ENCODE data around the gene BASP1. TPM values are rescaled to one million over a fixed set of nuclear protein-coding genes. Genes with fewer than 3 reads are reported as not detected.

The BASP1 gene
- total and polyA plus RNA-seq, 11 donors = 0.66 to 13.6 (median 2.8) TPM

DNA sequence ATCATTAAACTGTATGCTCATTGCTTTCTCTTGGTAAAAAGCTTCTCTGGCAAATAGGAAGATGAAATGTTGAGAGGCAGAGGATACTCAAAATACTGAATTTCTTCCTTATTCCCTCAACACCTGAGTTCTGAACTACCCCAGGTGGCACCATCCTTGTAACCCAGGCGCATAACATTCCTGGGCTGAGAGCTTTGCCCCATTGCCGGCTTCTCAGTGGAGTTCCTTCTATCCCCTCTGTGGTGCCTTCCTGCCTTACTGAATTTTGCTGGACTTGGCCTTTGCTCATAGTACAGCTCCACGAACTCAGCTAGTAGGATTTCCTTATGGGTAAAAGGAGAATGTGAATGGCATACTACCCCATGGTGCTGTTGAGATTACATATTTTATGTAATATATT, 54.7 kb downstream of the BASP1 start:
- intact Hi-C loops (cut with DNase I) = no loop called here
- Histone ChIP-seq H3K27ac (no peak overlapping the region), H3K4me3 (no peak overlapping the region), H3K9me3 (no peaks in the 10 kb centered on the region), H3K4me1 (no peaks in the 10 kb centered on the region), H3K27me3 (no peaks in the 10 kb centered on the region), H3K36me3 (no peaks in the 10 kb centered on the region)
- ATAC-seq = no peak
- TF ChIP-seq POLR2A (IDR thresholded peaks at IDR 0.05) = no peak
- TF ChIP-seq, protein P1, sequence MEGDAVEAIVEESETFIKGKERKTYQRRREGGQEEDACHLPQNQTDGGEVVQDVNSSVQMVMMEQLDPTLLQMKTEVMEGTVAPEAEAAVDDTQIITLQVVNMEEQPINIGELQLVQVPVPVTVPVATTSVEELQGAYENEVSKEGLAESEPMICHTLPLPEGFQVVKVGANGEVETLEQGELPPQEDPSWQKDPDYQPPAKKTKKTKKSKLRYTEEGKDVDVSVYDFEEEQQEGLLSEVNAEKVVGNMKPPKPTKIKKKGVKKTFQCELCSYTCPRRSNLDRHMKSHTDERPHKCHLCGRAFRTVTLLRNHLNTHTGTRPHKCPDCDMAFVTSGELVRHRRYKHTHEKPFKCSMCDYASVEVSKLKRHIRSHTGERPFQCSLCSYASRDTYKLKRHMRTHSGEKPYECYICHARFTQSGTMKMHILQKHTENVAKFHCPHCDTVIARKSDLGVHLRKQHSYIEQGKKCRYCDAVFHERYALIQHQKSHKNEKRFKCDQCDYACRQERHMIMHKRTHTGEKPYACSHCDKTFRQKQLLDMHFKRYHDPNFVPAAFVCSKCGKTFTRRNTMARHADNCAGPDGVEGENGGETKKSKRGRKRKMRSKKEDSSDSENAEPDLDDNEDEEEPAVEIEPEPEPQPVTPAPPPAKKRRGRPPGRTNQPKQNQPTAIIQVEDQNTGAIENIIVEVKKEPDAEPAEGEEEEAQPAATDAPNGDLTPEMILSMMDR (IDR thresholded peaks at IDR 0.05) = no peak
- no peak for DNase-seq
- 86 to 92% (median 88%) methylated on average over 3 of the region's 3 CpGs for WGBS, 4 donors

DNA sequence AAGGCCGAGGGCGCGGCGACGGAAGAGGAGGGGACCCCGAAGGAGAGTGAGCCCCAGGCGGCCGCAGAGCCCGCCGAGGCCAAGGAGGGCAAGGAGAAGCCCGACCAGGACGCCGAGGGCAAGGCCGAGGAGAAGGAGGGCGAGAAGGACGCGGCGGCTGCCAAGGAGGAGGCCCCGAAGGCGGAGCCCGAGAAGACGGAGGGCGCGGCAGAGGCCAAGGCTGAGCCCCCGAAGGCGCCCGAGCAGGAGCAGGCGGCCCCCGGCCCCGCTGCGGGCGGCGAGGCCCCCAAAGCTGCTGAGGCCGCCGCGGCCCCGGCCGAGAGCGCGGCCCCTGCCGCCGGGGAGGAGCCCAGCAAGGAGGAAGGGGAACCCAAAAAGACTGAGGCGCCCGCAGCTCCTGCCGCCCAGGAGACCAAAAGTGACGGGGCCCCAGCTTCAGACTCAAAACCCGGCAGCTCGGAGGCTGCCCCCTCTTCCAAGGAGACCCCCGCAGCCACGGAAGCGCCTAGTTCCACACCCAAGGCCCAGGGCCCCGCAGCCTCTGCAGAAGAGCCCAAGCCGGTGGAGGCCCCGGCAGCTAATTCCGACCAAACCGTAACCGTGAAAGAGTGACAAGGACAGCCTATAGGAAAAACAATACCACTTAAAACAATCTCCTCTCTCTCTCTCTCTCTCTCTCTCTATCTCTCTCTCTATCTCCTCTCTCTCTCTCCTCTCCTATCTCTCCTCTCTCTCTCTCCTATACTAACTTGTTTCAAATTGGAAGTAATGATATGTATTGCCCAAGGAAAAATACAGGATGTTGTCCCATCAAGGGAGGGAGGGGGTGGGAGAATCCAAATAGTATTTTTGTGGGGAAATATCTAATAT, 58.1 kb downstream of the BASP1 start:
- Histone ChIP-seq H3K4me1 (no peaks in the 10 kb centered on the region), H3K27me3 (no peaks in the 10 kb centered on the region), H3K36me3 (no peaks in the 10 kb centered on the region), H3K27ac (no peak overlapping the region), H3K4me3 (no peak overlapping the region), H3K9me3 (no peaks in the 10 kb centered on the region)
- DNase-seq (no peak), ATAC-seq (no peak)
- WGBS, 4 donors = 95 to 96% (median 96%) methylated on average over 47 to 57 of the region's 57 CpGs
- TF ChIP-seq, protein P1 (IDR thresholded peaks at IDR 0.05) = no peak
- no peak for TF ChIP-seq POLR2A (IDR thresholded peaks at IDR 0.05)
- intact Hi-C loops (cut with DNase I) = no loop called here

DNA sequence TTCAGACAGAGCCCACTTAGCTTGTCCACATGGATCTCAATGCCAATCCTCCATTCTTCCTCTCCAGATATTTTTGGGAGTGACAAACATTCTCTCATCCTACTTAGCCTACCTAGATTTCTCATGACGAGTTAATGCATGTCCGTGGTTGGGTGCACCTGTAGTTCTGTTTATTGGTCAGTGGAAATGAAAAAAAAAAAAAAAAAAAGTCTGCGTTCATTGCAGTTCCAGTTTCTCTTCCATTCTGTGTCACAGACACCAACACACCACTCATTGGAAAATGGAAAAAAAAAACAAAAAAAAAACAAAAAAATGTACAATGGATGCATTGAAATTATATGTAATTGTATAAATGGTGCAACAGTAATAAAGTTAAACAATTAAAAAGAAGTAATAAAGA, 59.0 kb downstream of the BASP1 start:
- WGBS, 4 donors = 83 to 88% (median 84%) methylated on average over 3 of the region's 3 CpGs
- no peaks in the 10 kb centered on the region for H3K4me1 ChIP-seq
- ATAC-seq (no peak), DNase-seq (no peak)
- H3K27ac ChIP-seq = no peak overlapping the region
- no peak overlapping the region for H3K4me3 ChIP-seq
- TF ChIP-seq, protein P1 (IDR thresholded peaks at IDR 0.05) = no peak
- no peak for TF ChIP-seq POLR2A (IDR thresholded peaks at IDR 0.05)
- H3K36me3 ChIP-seq = no peaks in the 10 kb centered on the region
- intact Hi-C loops (cut with DNase I) = no loop called here
- no peaks in the 10 kb centered on the region for H3K27me3 ChIP-seq
- no peaks in the 10 kb centered on the region for H3K9me3 ChIP-seq

DNA sequence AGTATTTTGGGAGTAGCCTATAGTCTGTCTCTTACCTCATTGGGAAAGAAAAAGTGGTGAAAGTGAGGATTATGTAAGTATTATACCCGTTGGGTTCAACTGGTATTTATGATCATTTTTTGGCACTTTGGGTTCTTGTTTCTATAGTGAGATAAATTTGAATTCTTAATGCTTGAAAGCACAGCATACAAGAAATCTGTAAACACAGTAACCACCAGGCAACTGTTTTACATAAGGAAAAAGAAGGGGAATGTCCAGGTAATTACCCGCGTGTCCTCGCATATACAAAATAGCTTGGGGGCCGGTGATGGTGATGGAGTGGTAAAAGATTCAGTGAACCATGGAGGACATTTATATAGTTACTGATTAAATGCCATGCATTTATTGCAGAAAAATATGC, 60.5 kb downstream of the BASP1 start:
- DNase-seq = no peak
- no peak for ATAC-seq
- no peak overlapping the region for H3K4me3 ChIP-seq
- H3K27ac ChIP-seq = no peak overlapping the region
- H3K4me1 ChIP-seq = no peaks in the 10 kb centered on the region
- TF ChIP-seq POLR2A (IDR thresholded peaks at IDR 0.05) = no peak
- TF ChIP-seq, protein P1 (IDR thresholded peaks at IDR 0.05) = no peak
- no peaks in the 10 kb centered on the region for H3K36me3 ChIP-seq
- 92 to 97% (median 94%) methylated on average over 5 of the region's 5 CpGs for WGBS, 4 donors
- no peaks in the 10 kb centered on the region for H3K27me3 ChIP-seq
- no peaks in the 10 kb centered on the region for H3K9me3 ChIP-seq
- intact Hi-C loops (cut with DNase I) = no loop called here
